IPS-20b (cell line): ENCODE measurements around the gene PPP1R14C.

ENCODE experiments used
- H3K27ac ChIP-seq: one replicate; pipeline ENCODE4 v1.5.1; 2013; ENCODE audit warnings: low read length
- H3K27me3 ChIP-seq: 2 replicates; pipeline ENCODE4 v1.6.1; 2013; ENCODE audit warnings: mild to moderate bottlenecking, low read length, inconsistent platforms; ENCODE audit not compliant: insufficient read depth
- H3K36me3 ChIP-seq: 2 replicates; pipeline ENCODE4 v1.6.1; 2013; ENCODE audit warnings: low read depth, mild to moderate bottlenecking, inconsistent platforms, low read length, moderate library complexity; ENCODE audit not compliant: insufficient read depth
- H3K4me1 ChIP-seq: 2 replicates; pipeline ENCODE4 v1.6.1; 2013; ENCODE audit warnings: mild to moderate bottlenecking, control low read depth, inconsistent platforms, low read length, moderate library complexity; ENCODE audit not compliant: insufficient read depth
- H3K4me3 ChIP-seq: 2 replicates; pipeline ENCODE4 v1.5.1; 2013; ENCODE audit warnings: mild to moderate bottlenecking, low read length, inconsistent platforms
- H3K9ac ChIP-seq: 2 replicates; pipeline ENCODE4 v1.6.1; 2013; ENCODE audit warnings: low read depth, mild to moderate bottlenecking, inconsistent platforms, low read length, moderate library complexity
- H3K9me3 ChIP-seq: 2 replicates; pipeline ENCODE4 v1.6.1; 2013; ENCODE audit warnings: mild to moderate bottlenecking, low read depth, low read length, inconsistent platforms; ENCODE audit not compliant: insufficient read depth

PPP1R14C gene

DNA sequence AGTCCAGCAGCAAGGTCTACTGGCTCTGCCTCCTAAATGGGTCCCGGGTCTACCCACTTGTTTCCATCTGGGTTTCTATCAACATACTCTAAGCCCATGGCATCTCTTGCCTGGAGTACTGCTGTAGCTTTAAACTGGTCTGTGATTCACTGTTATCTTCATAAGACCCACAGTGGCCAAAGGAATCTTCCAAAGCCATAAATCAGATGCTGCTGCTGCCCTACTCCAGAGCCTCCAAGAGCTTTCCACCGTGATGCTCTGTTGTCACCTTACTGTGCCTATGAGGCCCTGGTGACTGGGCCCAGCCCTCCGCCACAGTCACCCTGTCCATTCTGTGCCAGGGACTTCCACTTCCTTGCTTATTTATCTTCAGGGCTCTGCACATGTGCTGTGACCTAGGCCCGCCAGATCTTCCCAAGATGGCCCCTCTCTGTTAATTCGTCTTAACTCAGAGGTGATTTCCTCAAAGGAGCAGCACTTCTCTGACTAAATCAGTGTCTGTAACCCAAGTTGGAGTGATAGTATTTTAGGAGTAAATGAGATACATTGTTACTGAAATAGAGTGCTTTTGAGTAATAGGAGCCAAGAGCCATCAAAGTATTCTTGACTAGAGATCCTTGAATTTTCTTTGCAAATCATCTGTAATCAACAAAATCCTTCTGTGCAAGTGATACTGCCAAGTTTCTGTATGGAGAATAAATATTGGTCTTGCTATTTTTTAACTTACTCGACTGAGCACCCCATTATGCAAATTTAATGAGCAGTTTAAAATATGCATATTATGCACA is 102.5 kb downstream of the PPP1R14C start:
- Histone ChIP-seq H3K9me3 (peaks cover 18% of the 10 kb centered on the region), H3K4me1 (no peaks in the 10 kb centered on the region), H3K27me3 (no peaks in the 10 kb centered on the region), H3K36me3 (no peaks in the 10 kb centered on the region), H3K27ac (no peak overlapping the region), H3K4me3 (no peak overlapping the region), H3K9ac (no peak overlapping the region)

DNA sequence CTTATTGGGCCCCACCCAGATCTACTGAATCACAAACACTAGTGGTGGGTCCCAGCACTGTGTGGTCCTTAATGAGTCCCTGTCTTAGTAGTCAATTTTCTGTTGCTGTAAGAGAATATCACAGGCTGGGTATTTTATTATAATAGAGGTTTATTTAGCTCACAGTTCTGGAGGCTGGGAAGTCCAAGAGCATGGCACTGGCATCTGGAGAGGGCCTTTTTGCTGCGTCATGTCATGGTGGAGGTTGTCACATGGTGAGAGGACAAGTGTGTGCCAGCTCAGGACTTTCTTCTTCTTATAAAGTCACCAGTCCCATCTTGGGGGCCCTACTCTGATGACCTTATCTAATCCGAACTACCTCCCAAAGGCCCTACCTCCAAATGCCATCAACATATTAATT is 105.0 kb downstream of the PPP1R14C start:
- no peaks in the 10 kb centered on the region for H3K36me3 ChIP-seq
- H3K9me3 ChIP-seq, result peaks cover 18% of the 10 kb centered on the region
- no peaks in the 10 kb centered on the region for H3K27me3 ChIP-seq
- H3K4me3 ChIP-seq, result no peak overlapping the region
- no peaks in the 10 kb centered on the region for H3K4me1 ChIP-seq
- no peak overlapping the region for H3K27ac ChIP-seq
- no peak overlapping the region for H3K9ac ChIP-seq

DNA sequence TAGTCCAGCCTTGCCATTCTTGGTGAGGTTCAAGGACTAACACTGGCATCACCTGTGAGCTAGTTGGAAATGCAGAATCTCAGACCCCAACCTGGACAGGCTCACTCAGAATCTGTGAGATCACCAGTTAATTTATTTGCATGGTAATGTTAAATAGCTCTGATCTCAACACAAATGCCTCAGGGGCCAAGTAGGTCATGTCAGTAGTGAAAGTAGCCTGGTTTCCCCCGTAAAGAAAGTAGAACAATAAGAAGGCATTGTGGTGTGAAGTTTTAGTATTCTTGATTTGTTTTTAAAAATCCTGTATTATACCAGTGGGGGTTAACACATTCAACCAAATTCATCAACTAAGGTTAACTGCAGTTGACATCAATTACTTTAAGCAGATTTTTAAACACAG is 105.5 kb downstream of the PPP1R14C start:
- Histone ChIP-seq H3K27ac (no peak overlapping the region), H3K27me3 (no peaks in the 10 kb centered on the region), H3K36me3 (no peaks in the 10 kb centered on the region), H3K9ac (no peak overlapping the region), H3K9me3 (peaks cover 18% of the 10 kb centered on the region), H3K4me1 (no peaks in the 10 kb centered on the region), H3K4me3 (no peak overlapping the region)

DNA sequence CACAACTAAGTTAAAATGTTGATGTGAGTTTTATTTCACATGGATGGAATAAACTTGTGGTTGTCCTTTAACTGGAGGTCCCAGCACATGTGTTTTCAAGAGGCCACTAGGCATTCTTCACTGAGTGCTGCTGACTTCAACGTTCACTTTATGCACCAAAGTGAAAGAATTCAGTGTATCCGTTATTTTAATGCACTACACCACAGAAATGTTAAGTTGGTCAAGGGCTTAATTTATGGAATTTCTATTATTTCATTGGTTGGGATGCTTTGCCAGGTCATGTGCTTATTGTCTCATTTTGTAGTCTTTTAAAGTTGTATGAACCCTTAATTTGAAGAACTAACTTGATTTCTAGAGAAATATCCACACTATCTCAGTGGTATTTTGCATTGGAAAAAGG is 106.4 kb downstream of the PPP1R14C start:
- H3K27ac ChIP-seq, result no peak overlapping the region
- no peak overlapping the region for H3K4me3 ChIP-seq
- no peak overlapping the region for H3K9ac ChIP-seq
- H3K36me3 ChIP-seq, result no peaks in the 10 kb centered on the region
- no peaks in the 10 kb centered on the region for H3K27me3 ChIP-seq
- peaks cover 18% of the 10 kb centered on the region for H3K9me3 ChIP-seq
- no peaks in the 10 kb centered on the region for H3K4me1 ChIP-seq

DNA sequence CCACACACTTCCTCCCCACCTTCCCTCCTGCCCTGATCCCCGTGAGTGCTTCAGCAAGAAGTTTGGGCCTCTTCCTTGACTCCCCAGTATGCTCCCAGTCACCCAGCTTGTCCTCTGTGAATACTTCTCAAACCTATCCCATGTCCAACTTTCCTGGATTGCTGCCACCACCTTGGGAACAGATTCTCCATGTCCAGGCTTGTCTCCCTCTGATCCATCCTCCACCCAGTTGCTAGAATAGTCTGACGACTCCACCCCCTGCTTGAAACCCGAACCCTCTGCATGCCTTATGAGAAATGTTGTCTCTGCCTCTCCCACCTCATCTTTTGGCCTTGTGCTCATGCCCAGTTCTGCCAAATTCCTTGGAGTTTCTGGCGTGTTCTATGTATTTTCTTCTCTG is 108.0 kb downstream of the PPP1R14C start:
- Histone ChIP-seq H3K9me3 (peaks cover 18% of the 10 kb centered on the region), H3K4me3 (no peak overlapping the region), H3K9ac (no peak overlapping the region), H3K27ac (no peak overlapping the region), H3K27me3 (no peaks in the 10 kb centered on the region), H3K4me1 (no peaks in the 10 kb centered on the region), H3K36me3 (no peaks in the 10 kb centered on the region)

DNA sequence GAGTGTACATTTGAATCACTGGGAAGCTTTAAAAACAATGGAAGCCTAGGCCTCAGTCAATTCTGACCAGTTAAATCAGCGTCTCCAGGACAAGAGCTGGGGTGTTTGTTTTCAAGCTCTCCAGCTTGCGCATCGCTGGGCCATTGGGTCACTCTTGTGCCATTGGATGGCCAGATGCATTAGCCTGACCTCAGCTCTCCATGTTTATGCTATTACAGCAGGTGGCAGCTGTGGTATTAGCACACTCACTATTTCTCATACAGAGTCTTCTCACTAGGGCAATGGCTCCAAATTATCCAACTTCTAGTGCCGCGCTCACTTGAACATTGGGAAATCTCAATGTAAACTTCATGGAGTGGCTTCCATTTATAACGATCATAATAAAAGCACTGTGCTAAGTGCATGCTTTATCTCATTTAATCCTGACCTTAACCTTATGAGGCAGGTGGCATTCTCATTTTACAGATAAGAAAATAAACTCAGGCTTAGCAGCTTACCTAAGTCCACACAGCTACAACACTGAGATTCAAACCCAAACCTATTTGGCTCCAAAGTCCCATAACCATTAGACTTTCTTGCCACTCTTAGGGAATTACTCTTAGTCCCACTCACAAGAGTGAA is 108.8 kb downstream of the PPP1R14C start:
- Histone ChIP-seq H3K36me3 (no peaks in the 10 kb centered on the region), H3K9ac (no peak overlapping the region), H3K27ac (no peak overlapping the region), H3K9me3 (peaks cover 18% of the 10 kb centered on the region), H3K27me3 (no peaks in the 10 kb centered on the region), H3K4me3 (no peak overlapping the region), H3K4me1 (no peaks in the 10 kb centered on the region)

DNA sequence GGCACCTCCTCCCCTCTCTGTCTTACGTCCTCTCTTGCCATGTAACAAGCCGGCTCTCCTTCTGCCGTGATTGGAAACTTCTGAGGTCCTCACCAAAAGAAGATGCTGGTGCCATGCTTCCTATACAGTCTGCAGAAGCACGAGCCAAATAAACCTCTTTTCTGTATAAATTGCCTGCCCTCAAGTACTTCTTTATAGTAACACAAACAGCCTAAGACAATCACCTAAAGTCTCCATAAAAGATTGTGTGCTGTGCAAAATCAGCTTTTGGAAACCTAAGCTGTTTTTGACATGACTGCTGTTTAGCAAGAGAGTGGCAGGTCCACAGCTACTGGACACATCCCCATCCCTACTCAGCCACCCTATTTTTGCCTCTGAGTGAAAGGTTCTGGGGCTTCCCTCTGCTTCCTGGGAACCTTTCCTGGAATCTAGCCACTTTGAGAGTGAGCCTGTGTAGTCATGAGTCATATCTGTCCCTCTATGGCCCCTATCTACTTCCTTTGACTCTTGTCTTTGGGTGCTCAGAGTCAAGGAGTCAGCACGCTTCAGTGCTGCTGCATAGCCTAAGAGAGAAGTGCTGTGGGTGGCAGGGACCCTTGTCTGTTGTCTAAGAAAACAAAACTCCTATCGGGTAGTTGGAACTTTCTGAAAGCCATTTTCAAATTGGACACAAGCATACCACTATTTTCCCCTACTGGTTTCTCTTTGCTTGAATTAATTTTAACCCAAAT is 110.0 kb downstream of the PPP1R14C start:
- Histone ChIP-seq H3K36me3 (no peaks in the 10 kb centered on the region), H3K9ac (no peak overlapping the region), H3K27me3 (no peaks in the 10 kb centered on the region), H3K4me3 (no peak overlapping the region), H3K9me3 (peaks cover 9% of the 10 kb centered on the region; the same call in 1 of the 2 replicates), H3K4me1 (no peaks in the 10 kb centered on the region), H3K27ac (no peak overlapping the region)

DNA sequence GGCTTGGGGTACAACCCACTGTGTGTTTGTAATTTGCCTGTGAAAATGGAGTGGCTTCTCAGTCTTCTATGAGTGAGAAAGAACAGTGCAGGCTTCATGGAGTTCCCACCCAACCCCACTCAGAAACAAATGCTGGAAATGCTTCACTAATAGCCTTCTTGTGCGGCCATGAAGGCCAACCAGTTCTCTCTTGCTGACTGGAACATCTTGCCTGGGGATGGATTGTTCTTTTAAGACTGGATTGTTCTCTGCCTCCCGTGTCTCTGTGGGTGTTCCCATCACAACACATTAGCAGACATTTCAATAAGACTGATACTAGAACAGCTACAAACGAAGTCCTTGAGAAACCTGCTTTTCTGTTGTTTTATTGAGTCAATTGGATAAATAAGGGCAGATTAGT is 110.6 kb downstream of the PPP1R14C start:
- H3K27me3 ChIP-seq, result no peaks in the 10 kb centered on the region
- no peak overlapping the region for H3K4me3 ChIP-seq
- no peak overlapping the region for H3K27ac ChIP-seq
- no peaks in the 10 kb centered on the region for H3K36me3 ChIP-seq
- H3K9me3 ChIP-seq, result peaks cover 3% of the 10 kb centered on the region; the same call in 1 of the 2 replicates
- H3K9ac ChIP-seq, result no peak overlapping the region
- no peaks in the 10 kb centered on the region for H3K4me1 ChIP-seq

DNA sequence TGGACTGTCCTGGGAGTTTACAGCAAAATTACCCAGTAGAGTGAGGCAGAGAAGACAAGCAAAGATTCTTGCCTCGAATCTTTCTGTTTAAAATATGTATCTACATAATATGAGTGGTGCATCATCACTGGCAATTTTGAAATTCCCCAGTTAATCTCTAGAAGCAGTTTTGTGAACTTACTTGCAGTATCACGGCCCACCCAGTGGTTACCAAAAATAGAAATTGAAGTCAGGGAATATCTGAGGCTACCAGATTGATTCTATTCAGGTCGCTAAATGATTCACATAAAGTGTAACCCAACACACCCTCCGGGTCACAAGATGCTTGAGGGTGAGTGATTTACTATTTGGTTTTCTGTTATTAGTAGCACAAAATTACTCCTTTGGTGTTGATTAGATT is 111.9 kb downstream of the PPP1R14C start:
- Histone ChIP-seq H3K27ac (no peak overlapping the region), H3K4me3 (no peak overlapping the region), H3K9me3 (no peaks in the 10 kb centered on the region), H3K36me3 (no peaks in the 10 kb centered on the region), H3K27me3 (no peaks in the 10 kb centered on the region), H3K9ac (no peak overlapping the region), H3K4me1 (no peaks in the 10 kb centered on the region)

DNA sequence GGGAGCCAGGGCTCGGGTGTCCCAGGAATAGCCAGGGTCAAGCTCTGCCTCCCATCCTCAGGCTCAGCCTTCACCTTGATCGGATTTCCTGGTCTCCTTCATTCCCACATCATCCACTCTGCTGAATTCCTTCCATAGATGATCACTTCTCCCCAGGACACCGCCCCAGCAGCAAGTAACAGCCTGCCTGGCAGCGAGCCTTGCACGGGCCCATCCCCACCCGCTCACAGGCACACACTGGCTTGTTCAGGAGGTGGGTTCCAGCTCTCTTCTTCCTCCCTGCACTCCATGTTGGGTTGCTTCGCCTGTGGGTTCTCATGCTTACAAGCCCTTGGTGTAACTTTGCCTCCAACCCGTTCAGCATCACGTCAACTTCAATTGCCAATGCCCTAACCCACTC is 113.0 kb downstream of the PPP1R14C start:
- Histone ChIP-seq H3K9me3 (no peaks in the 10 kb centered on the region), H3K4me1 (no peaks in the 10 kb centered on the region), H3K4me3 (no peak overlapping the region), H3K27me3 (no peaks in the 10 kb centered on the region), H3K27ac (no peak overlapping the region), H3K36me3 (no peaks in the 10 kb centered on the region), H3K9ac (no peak overlapping the region)

DNA sequence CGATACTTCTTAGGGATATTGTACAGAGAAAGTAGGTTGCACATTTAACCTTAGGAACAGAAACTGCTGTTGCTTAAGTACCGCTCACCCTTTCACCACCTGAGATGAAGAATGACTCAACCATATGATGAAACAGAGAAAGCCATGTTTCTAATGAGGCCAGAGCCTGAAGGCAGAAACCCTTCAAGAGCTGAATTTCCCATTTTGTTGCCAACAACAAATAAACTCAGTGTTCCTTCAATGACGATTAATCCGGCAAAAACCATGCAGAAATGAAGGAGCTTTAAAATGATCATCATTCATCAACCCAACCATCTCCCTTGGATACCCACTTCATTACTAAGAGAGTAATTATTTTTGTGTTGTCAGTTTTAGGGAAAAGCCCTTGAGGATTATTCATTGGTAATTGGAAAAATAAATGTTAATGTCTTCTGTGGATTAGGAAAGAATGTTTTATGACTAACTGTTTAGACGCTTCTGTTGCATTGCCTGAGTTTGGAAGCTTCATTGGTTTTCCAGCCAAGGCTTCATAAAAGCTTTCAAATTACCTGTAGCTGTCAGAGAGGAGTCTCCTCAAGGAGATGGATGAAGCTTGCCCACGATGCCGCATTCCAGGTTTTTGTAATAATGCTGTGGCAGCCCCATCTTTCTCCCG is 113.9 kb downstream of the PPP1R14C start:
- no peaks in the 10 kb centered on the region for H3K4me1 ChIP-seq
- no peak overlapping the region for H3K4me3 ChIP-seq
- H3K36me3 ChIP-seq, result no peaks in the 10 kb centered on the region
- H3K9me3 ChIP-seq, result no peaks in the 10 kb centered on the region
- H3K9ac ChIP-seq, result no peak overlapping the region
- no peaks in the 10 kb centered on the region for H3K27me3 ChIP-seq
- no peak overlapping the region for H3K27ac ChIP-seq
